Colonic mucosa (tissue), 4 donors: ENCODE results near the gene REEP1. TPM values are rescaled to one million over a fixed set of nuclear protein-coding genes. Genes with fewer than 3 reads are reported as not detected.
"Not testable (repeated sequence)": the region's sequence is repeated elsewhere in the genome, so short reads cannot be mapped to it uniquely, and the experiment has no call there.

ENCODE experiments used
- DNase-seq: peaks from one replicate; pipeline ENCODE4 v3.0.0-alpha.2; 2020
- H3K27ac ChIP-seq: fragments of 200-600 bp; one replicate; pipeline ENCODE4 v1.8.0; 2021
- H3K27me3 ChIP-seq: fragments of 200-600 bp; one replicate; pipeline ENCODE4 v1.8.0; 2021
- H3K36me3 ChIP-seq: fragments of 200-600 bp; one replicate; pipeline ENCODE4 v1.8.0; 2021
- H3K4me1 ChIP-seq: fragments of 200-600 bp; one replicate; pipeline ENCODE4 v1.8.0; 2021; ENCODE audit warnings: mild to moderate bottlenecking
- H3K4me3 ChIP-seq: fragments of 200-600 bp; one replicate; pipeline ENCODE4 v1.8.0; 2021
- H3K9ac ChIP-seq, 2 donors: one replicate each; pipeline ENCODE4 v1.7.0; 2013; ENCODE audit warnings: control low read depth in 2 of 2, low read depth in 2 of 2, low read length in 2 of 2
- H3K9me3 ChIP-seq: fragments of 200-600 bp; one replicate; pipeline ENCODE4 v1.8.0; 2021
- CTCF ChIP-seq: fragments of 200-600 bp; IDR thresholded peaks from one replicate; pipeline ENCODE4 v1.8.0; 2022; ENCODE audit warnings: antibody characterized with exemption, mild to moderate bottlenecking
- intact Hi-C: fragments of 100-400 bp; cut with DNase I; formaldehyde crosslinking; loops from one replicate; pipeline ENCODE4 v1.14.1; 2022
- total RNA-seq, 2 donors: library from RNA; stranded (reverse); fragmentation: NEBNext Ultra II Directional in 1 of 2; extraction: Animal tissue kit (Norgen Biotek cat#: 25700) in 1 of 2; gene quantifications; one replicate each; pipeline ENCODE4 v1.2.1, GENCODE V29; 2021
- donor health status: healthy.
- donor health status: DM: no; HTN: no; CAD: no.
- donor health status: DM: no; HTN: no; CAD: no.

Gene REEP1
- total RNA-seq, 2 donors from 2014 or later: 1.8 to 5.7 TPM

GRCh38 chr2:86347401-86347800, 10.0 kb upstream of the REEP1 start:
- DNase-seq: no peak
- Histone ChIP-seq H3K27ac (no peak overlapping the region), H3K27me3 (no peaks in the 10 kb centered on the region), H3K4me1 (no peaks in the 10 kb centered on the region), H3K9me3 (no peaks in the 10 kb centered on the region), H3K9ac (no peak overlapping the region), H3K36me3 (no peaks in the 10 kb centered on the region), H3K4me3 (no peak overlapping the region)
- intact Hi-C loops: no loop called here
- no peak for TF ChIP-seq CTCF

- H3K36me3 ChIP-seq, H3K4me1 ChIP-seq, H3K27me3 ChIP-seq, H3K4me3 ChIP-seq, H3K27ac ChIP-seq, H3K9ac ChIP-seq, H3K9me3 ChIP-seq, intact Hi-C loops, DNase-seq: not testable (repeated sequence)
Measured at GRCh38 chr2:86345783-86346370, 8.5 kb upstream of the REEP1 start.

GRCh38 chr2:86344404-86344803, 7.0 kb upstream of the REEP1 start:
- Histone ChIP-seq H3K4me1 (no peaks in the 10 kb centered on the region), H3K9ac (no peak overlapping the region), H3K27ac (no peak overlapping the region), H3K36me3 (no peaks in the 10 kb centered on the region), H3K9me3 (no peaks in the 10 kb centered on the region), H3K4me3 (no peak overlapping the region), H3K27me3 (no peaks in the 10 kb centered on the region)
- no peak for TF ChIP-seq CTCF
- intact Hi-C loops: no loop called here
- no peak for DNase-seq

- intact Hi-C loops: no loop called here
- Histone ChIP-seq H3K4me3 (no peak overlapping the region), H3K27me3 (peaks cover 10% of the 10 kb centered on the region), H3K36me3 (no peaks in the 10 kb centered on the region), H3K9ac (no peak overlapping the region), H3K4me1 (no peaks in the 10 kb centered on the region), H3K9me3 (no peaks in the 10 kb centered on the region), H3K27ac (no peak overlapping the region)
- no peak for TF ChIP-seq CTCF
- DNase-seq: no peak
Measured at GRCh38 chr2:86342488-86342887, 5.1 kb upstream of the REEP1 start.

- Histone ChIP-seq H3K4me1 (no peaks in the 10 kb centered on the region), H3K36me3 (no peaks in the 10 kb centered on the region), H3K9me3 (no peaks in the 10 kb centered on the region), H3K4me3 (no peak overlapping the region), H3K9ac (no peak overlapping the region), H3K27ac (no peak overlapping the region), H3K27me3 (peaks cover 16% of the 10 kb centered on the region)
- no peak for DNase-seq
- intact Hi-C loops: no loop called here
- TF ChIP-seq CTCF: no peak
Measured at GRCh38 chr2:86341470-86341869, 4.0 kb upstream of the REEP1 start.

- Histone ChIP-seq H3K27ac (no peak overlapping the region), H3K9ac (no peak overlapping the region), H3K4me3 (no peak overlapping the region), H3K9me3 (no peaks in the 10 kb centered on the region), H3K27me3 (peaks cover 26% of the 10 kb centered on the region), H3K4me1 (no peaks in the 10 kb centered on the region), H3K36me3 (no peaks in the 10 kb centered on the region)
- no peak for TF ChIP-seq CTCF
- intact Hi-C loops: no loop called here
- no peak for DNase-seq
Measured at GRCh38 chr2:86338778-86339295, 1.4 kb upstream of the REEP1 start.
